Osteoblast (primary cell): Measurements from ENCODE around the gene PLBD2. TPM values are rescaled to one million over a fixed set of nuclear protein-coding genes. Genes with fewer than 3 reads are reported as not detected.

ENCODE experiments used
- DNase-seq: peaks from one replicate; pipeline ENCODE4 v3.0.0; 2011; ENCODE audit warnings: low spot score, mixed read lengths; ENCODE audit not compliant: insufficient read length; ENCODE audit errors: missing footprints
- H2AFZ ChIP-seq: 2 replicates; pipeline ENCODE4 v1.6.0; 2011; ENCODE audit warnings: mild to moderate bottlenecking, low read length
- H3K27ac ChIP-seq: 2 replicates; pipeline ENCODE4 v1.5.1; 2011; ENCODE audit warnings: mild to moderate bottlenecking, low read depth, low read length, moderate library complexity
- H3K27me3 ChIP-seq: 2 replicates; pipeline ENCODE4 v1.6.0; 2012; ENCODE audit warnings: mild to moderate bottlenecking, control low read depth, inconsistent platforms, low read length, moderate library complexity; ENCODE audit not compliant: insufficient read depth
- H3K36me3 ChIP-seq: 2 replicates; pipeline ENCODE4 v1.5.1; 2011; ENCODE audit warnings: mild to moderate bottlenecking, low read length, control low read depth, moderate library complexity; ENCODE audit not compliant: insufficient read depth
- H3K4me1 ChIP-seq: 2 replicates; pipeline ENCODE4 v1.5.1; 2011; ENCODE audit warnings: mild to moderate bottlenecking, low read length, control low read depth, moderate library complexity; ENCODE audit not compliant: insufficient read depth
- H3K4me2 ChIP-seq: 2 replicates; pipeline ENCODE4 v1.6.0; 2011; ENCODE audit warnings: mild to moderate bottlenecking, low read length; ENCODE audit not compliant: insufficient read depth
- H3K4me3 ChIP-seq: fragments of 200-600 bp; sonication (generic); 3 replicates; pipeline ENCODE4 v1.5.1; 2012; ENCODE audit warnings: mild to moderate bottlenecking, low read length, inconsistent platforms; ENCODE audit not compliant: insufficient read depth
- H3K79me2 ChIP-seq: 2 replicates; pipeline ENCODE4 v1.6.0; 2012; ENCODE audit warnings: mild to moderate bottlenecking, low read length, control low read depth, inconsistent platforms; ENCODE audit not compliant: insufficient read depth
- H3K9me3 ChIP-seq: 2 replicates; pipeline ENCODE4 v1.5.1; 2011; ENCODE audit warnings: low read depth, low read length, control low read depth
- H4K20me1 ChIP-seq: 2 replicates; pipeline ENCODE4 v1.6.0; 2012; ENCODE audit warnings: mild to moderate bottlenecking, low read length, control low read depth; ENCODE audit not compliant: insufficient read depth
- CTCF ChIP-seq: IDR thresholded peaks from 2 replicates; pipeline ENCODE4 v1.5.1; 2011; ENCODE audit warnings: mild to moderate bottlenecking, low read depth, low read length, moderate library complexity; ENCODE audit errors: extremely low read depth
- total RNA-seq: library from RNA; depleted of rRNA; stranded (reverse); fragments of >200 nt; gene quantifications from 2 replicates; pipeline ENCODE4 v1.2.3, GENCODE V29; 2012

PLBD2 gene
- total RNA-seq, 1 donor, result 69.1 TPM

GRCh38 chr12:113326775-113327395 is 31.5 kb upstream of the PLBD2 start:
- H3K27me3 ChIP-seq, result no peaks in the 10 kb centered on the region
- H4K20me1 ChIP-seq, result no peaks in the 10 kb centered on the region
- no peak for DNase-seq
- no peaks in the 10 kb centered on the region for H3K79me2 ChIP-seq
- H3K9me3 ChIP-seq, result no peaks in the 10 kb centered on the region
- H3K4me2 ChIP-seq, result no peak overlapping the region
- no peak overlapping the region for H2AFZ ChIP-seq
- no peaks in the 10 kb centered on the region for H3K36me3 ChIP-seq
- TF ChIP-seq CTCF, result no peak
- H3K4me3 ChIP-seq, result no peak overlapping the region
- H3K27ac ChIP-seq, result no peak overlapping the region
- H3K4me1 ChIP-seq, result peaks cover 7% of the 10 kb centered on the region

- Histone ChIP-seq H3K79me2 (no peaks in the 10 kb centered on the region), H3K4me3 (no peak overlapping the region), H3K9me3 (no peaks in the 10 kb centered on the region), H4K20me1 (no peaks in the 10 kb centered on the region), H3K4me1 (no peaks in the 10 kb centered on the region), H3K27me3 (no peaks in the 10 kb centered on the region), H3K36me3 (no peaks in the 10 kb centered on the region), H3K4me2 (no peak overlapping the region), H3K27ac (no peak overlapping the region), H2AFZ (no peak overlapping the region)
- DNase-seq, result no peak
- TF ChIP-seq CTCF, result no peak
Measured at GRCh38 chr12:113328368-113328889, 30.0 kb upstream of the PLBD2 start.

- Histone ChIP-seq H4K20me1 (no peaks in the 10 kb centered on the region), H3K27ac (no peak overlapping the region), H3K9me3 (no peaks in the 10 kb centered on the region), H3K4me1 (peaks cover 3% of the 10 kb centered on the region), H3K4me2 (no peak overlapping the region), H3K27me3 (no peaks in the 10 kb centered on the region), H3K79me2 (no peaks in the 10 kb centered on the region), H3K4me3 (no peak overlapping the region), H3K36me3 (no peaks in the 10 kb centered on the region), H2AFZ (no peak overlapping the region)
- no peak for TF ChIP-seq CTCF
- DNase-seq, result no peak
Measured at GRCh38 chr12:113329022-113329790, 29.2 kb upstream of the PLBD2 start.

- H3K27ac ChIP-seq, result no peak overlapping the region
- no peaks in the 10 kb centered on the region for H4K20me1 ChIP-seq
- DNase-seq, result no peak
- H3K36me3 ChIP-seq, result no peaks in the 10 kb centered on the region
- no peak overlapping the region for H3K4me2 ChIP-seq
- H3K4me3 ChIP-seq, result no peak overlapping the region
- peaks cover 7% of the 10 kb centered on the region for H3K4me1 ChIP-seq
- no peaks in the 10 kb centered on the region for H3K79me2 ChIP-seq
- no peaks in the 10 kb centered on the region for H3K9me3 ChIP-seq
- no peak for TF ChIP-seq CTCF
- no peak overlapping the region for H2AFZ ChIP-seq
- no peaks in the 10 kb centered on the region for H3K27me3 ChIP-seq
Measured at GRCh38 chr12:113329791-113330417, 28.5 kb upstream of the PLBD2 start.
